IMR-90 (cell line): ENCODE results near the gene CAPZA1. TPM values are rescaled to one million over a fixed set of nuclear protein-coding genes. Genes with fewer than 3 reads are reported as not detected.

Source experiments
- ATAC-seq: fragments of 200-7000 bp; cut with Tn5 transposase; 2 replicates; pipeline ENCODE4 v1.9.1; 2020; ENCODE audit warnings: low read depth, mild to moderate bottlenecking, moderate library complexity
- BruUV-seq: library from RNA; stranded (reverse); fragments of 400-500 nt; replicated peaks from 2 replicates; lab custom pipeline; 2021; lab: Mats Ljungman, UMichigan
- CTCF ChIA-PET: fragments of 300-600 bp; formaldehyde crosslinking; extraction: SDS; loops from one replicate; lab custom pipeline; 2021; ENCODE audit warnings: antibody characterized with exemption; lab: Yijun Ruan, JAX
- POLR2A ChIA-PET: fragments of 300-600 bp; sonication (Branson Sonifier 250); formaldehyde crosslinking; loops from one replicate; lab custom pipeline; 2022; ENCODE audit warnings: antibody characterized with exemption; ENCODE audit not compliant: unreplicated experiment; lab: Charles Lee
- DNase-seq: peaks from one replicate; pipeline ENCODE4 v3.0.0; 2013
- H2AFZ ChIP-seq: replicated peaks from 2 replicates; pipeline ENCODE3; 2013; ENCODE audit warnings: low read length, mild to moderate bottlenecking; ENCODE audit not compliant: poor library complexity
- H2AK5ac ChIP-seq: 2 replicates; pipeline ENCODE4 v1.6.1; 2013; ENCODE audit warnings: low read depth, low read length, inconsistent platforms
- H2AK9ac ChIP-seq: replicated peaks from 2 replicates; pipeline ENCODE3; 2013; ENCODE audit warnings: mild to moderate bottlenecking, low read depth, low read length, moderate library complexity; ENCODE audit not compliant: poor library complexity
- H2BK120ac ChIP-seq: 2 replicates; pipeline ENCODE4 v1.6.1; 2013; ENCODE audit warnings: low read depth, low read length, inconsistent platforms
- H2BK15ac ChIP-seq: 3 replicates; pipeline ENCODE4 v1.6.1; 2013; ENCODE audit warnings: low read depth, low read length, inconsistent platforms
- H2BK20ac ChIP-seq: 2 replicates; pipeline ENCODE4 v1.6.1; 2013; ENCODE audit warnings: low read depth, mild to moderate bottlenecking, inconsistent platforms, low read length, moderate library complexity
- H2BK5ac ChIP-seq: 2 replicates; pipeline ENCODE4 v1.6.1; 2013; ENCODE audit warnings: mild to moderate bottlenecking, low read depth, low read length, inconsistent platforms; ENCODE audit not compliant: poor library complexity, severe bottlenecking
- H3K14ac ChIP-seq: replicated peaks from 2 replicates; pipeline ENCODE4 v1.6.1; 2013; ENCODE audit warnings: low read depth, low read length, inconsistent platforms
- H3K18ac ChIP-seq: 2 replicates; pipeline ENCODE4 v1.6.1; 2013; ENCODE audit warnings: low read depth, low read length, control low read depth
- H3K23ac ChIP-seq: 2 replicates; pipeline ENCODE4 v1.6.1; 2013; ENCODE audit warnings: low read depth, low read length, inconsistent platforms
- H3K27ac ChIP-seq: 2 replicates; pipeline ENCODE4 v1.5.1; 2013; ENCODE audit warnings: mild to moderate bottlenecking, control low read depth, low read length; ENCODE audit not compliant: insufficient read depth
- H3K27me3 ChIP-seq: 2 replicates; pipeline ENCODE4 v1.6.1; 2013; ENCODE audit warnings: low read length; ENCODE audit not compliant: control insufficient read depth, insufficient read depth
- H3K36me3 ChIP-seq: 2 replicates; pipeline ENCODE4 v1.6.1; 2013; ENCODE audit warnings: low read length, mixed read lengths; ENCODE audit not compliant: control insufficient read depth, insufficient read depth
- H3K4ac ChIP-seq: 2 replicates; pipeline ENCODE4 v1.6.1; 2013; ENCODE audit warnings: low read depth, low read length, inconsistent platforms
- H3K4me1 ChIP-seq: 2 replicates; pipeline ENCODE4 v1.6.1; 2013; ENCODE audit warnings: low read length, mixed read lengths; ENCODE audit not compliant: control insufficient read depth, insufficient read depth
- H3K4me2 ChIP-seq: 2 replicates; pipeline ENCODE4 v1.6.1; 2013; ENCODE audit warnings: low read depth, mild to moderate bottlenecking, control low read depth, low read length, moderate library complexity
- H3K4me3 ChIP-seq: 2 replicates; pipeline ENCODE4 v1.5.1; 2013; ENCODE audit warnings: low read depth, mild to moderate bottlenecking, control low read depth, low read length, moderate library complexity; ENCODE audit not compliant: insufficient read depth
- H3K56ac ChIP-seq: 2 replicates; pipeline ENCODE4 v1.6.1; 2013; ENCODE audit warnings: low read length, inconsistent platforms; ENCODE audit not compliant: insufficient read depth; ENCODE audit errors: extremely low read depth
- H3K79me1 ChIP-seq, 2 experiments: 2 replicates each; pipeline ENCODE4 v1.6.1; 2013; ENCODE audit warnings: low read length in 2 of 2, inconsistent platforms in 1 of 2, low read depth in 1 of 2
- H3K9ac ChIP-seq: 2 replicates; pipeline ENCODE4 v1.6.1; 2013; ENCODE audit warnings: low read depth, low read length, control low read depth
- H3K9me1 ChIP-seq: 2 replicates; pipeline ENCODE4 v1.6.1; 2013; ENCODE audit warnings: low read length, inconsistent platforms; ENCODE audit not compliant: insufficient read depth
- H3K9me3 ChIP-seq: 2 replicates; pipeline ENCODE4 v1.6.1; 2013; ENCODE audit warnings: low read length; ENCODE audit not compliant: control insufficient read depth, insufficient read depth
- H4K20me1 ChIP-seq: 2 replicates; pipeline ENCODE4 v1.6.1; 2013; ENCODE audit warnings: low read length, inconsistent platforms; ENCODE audit not compliant: insufficient read depth
- H4K5ac ChIP-seq: 2 replicates; pipeline ENCODE4 v1.6.1; 2013; ENCODE audit warnings: mild to moderate bottlenecking, low read depth, low read length, control low read depth
- H4K8ac ChIP-seq, 2 experiments: 2 replicates each; pipeline ENCODE4 v1.6.1; 2013; ENCODE audit warnings: low read depth in 2 of 2, low read length in 2 of 2, control low read depth in 1 of 2, inconsistent platforms in 1 of 2
- H4K91ac ChIP-seq: 2 replicates; pipeline ENCODE4 v1.6.1; 2013; ENCODE audit warnings: low read depth, low read length, inconsistent platforms; ENCODE audit not compliant: insufficient read depth
- BHLHE40 ChIP-seq: fragments of 150-350 bp; IDR thresholded peaks from 2 replicates; pipeline ENCODE4 v1.6.1; 2016; ENCODE audit warnings: mild to moderate bottlenecking, low read depth, low read length
- CEBPB ChIP-seq: IDR thresholded peaks from 2 replicates; pipeline ENCODE4 v1.6.1; 2012; ENCODE audit warnings: low read depth, low read length, improper control_type of control experiment
- CTCF ChIP-seq: conservative IDR thresholded peaks from 2 replicates; pipeline ENCODE4 v1.5.1; 2012; ENCODE audit warnings: mild to moderate bottlenecking, low read depth, low read length, improper control_type of control experiment
- ELK1 ChIP-seq: fragments of 150-350 bp; IDR thresholded peaks from 2 replicates; pipeline ENCODE4 v1.6.1; 2016; ENCODE audit warnings: low read depth, mild to moderate bottlenecking, low read length, moderate library complexity, borderline replicate concordance
- FOS ChIP-seq: fragments of 150-350 bp; IDR thresholded peaks from 2 replicates; pipeline ENCODE4 v1.6.1; 2016; ENCODE audit warnings: low read depth, low read length
- MAFK ChIP-seq: IDR thresholded peaks from 2 replicates; pipeline ENCODE4 v1.6.1; 2012; ENCODE audit warnings: low read depth, low read length, improper control_type of control experiment
- MAZ ChIP-seq: IDR thresholded peaks from 2 replicates; pipeline ENCODE4 v1.6.1; 2012; ENCODE audit warnings: low read depth, mild to moderate bottlenecking, low read length, improper control_type of control experiment, moderate library complexity, borderline replicate concordance
- MXI1 ChIP-seq: IDR thresholded peaks from 2 replicates; pipeline ENCODE4 v1.6.1; 2012; ENCODE audit warnings: low read depth, mild to moderate bottlenecking, low read length, moderate library complexity, borderline replicate concordance
- NFE2L2 ChIP-seq: fragments of 150-350 bp; IDR thresholded peaks from 2 replicates; pipeline ENCODE4 v1.6.1; 2016; ENCODE audit warnings: low read depth, mild to moderate bottlenecking, low read length
- POLR2A ChIP-seq: IDR thresholded peaks from 2 replicates; pipeline ENCODE4 v1.6.1; 2012; ENCODE audit warnings: mild to moderate bottlenecking, low read depth, low read length
- RAD21 ChIP-seq: IDR thresholded peaks from 2 replicates; pipeline ENCODE4 v1.6.1; 2012; ENCODE audit warnings: low read length, improper control_type of control experiment
- RCOR1 ChIP-seq: IDR thresholded peaks from 2 replicates; pipeline ENCODE4 v1.6.1; 2012; ENCODE audit warnings: mild to moderate bottlenecking, low read length, improper control_type of control experiment; ENCODE audit not compliant: insufficient replicate concordance
- RFX5 ChIP-seq: IDR thresholded peaks from 2 replicates; pipeline ENCODE4 v1.8.0; 2012; ENCODE audit warnings: low read depth, mild to moderate bottlenecking, low read length, moderate library complexity
- USF2 ChIP-seq: fragments of 150-350 bp; IDR thresholded peaks from 2 replicates; pipeline ENCODE4 v1.6.1; 2017; ENCODE audit warnings: mild to moderate bottlenecking, antibody characterized with exemption, low read length, low read depth
- WGBS, 2 experiments: methylation state at CpG; one replicate each; pipeline versions ENCODE4 v1.1.5 to v1.1.7; 2013; ENCODE audit warnings: missing lambda C conversion rate in 2 of 2; ENCODE audit not compliant: insufficient read length in 1 of 2; ENCODE audit errors: extremely low coverage in 2 of 2; 5-methylcytosine and 5-hydroxymethylcytosine counted together
- dilution Hi-C: fragments of 300-500 bp; cut with HindIII; formaldehyde crosslinking; loops from one replicate; pipeline ENCODE4 v1.14.3; 2018; ENCODE audit warnings: low sequenced_read_pairs; ENCODE audit not compliant: unreplicated experiment
- in situ Hi-C: fragments of 300-500 bp; cut with MboI; formaldehyde crosslinking; loops from 3 replicates; pipeline ENCODE4 v1.14.3; 2019; ENCODE audit warnings: low sequenced_read_pairs, inconsistent platforms, mixed read lengths
- intact Hi-C: fragments of 100-400 bp; cut with micrococcal nuclease; formaldehyde crosslinking; loops from 2 replicates; pipeline ENCODE4 v1.10.0; 2022
- polyA plus RNA-seq, 3 experiments: library from polyadenylated mRNA; depleted of rRNA; stranded (reverse); fragments of >200 nt; gene quantifications; 2 replicates each; pipeline ENCODE4 v1.2.3, GENCODE V29; 2012; ENCODE audit warnings: low replicate concordance in 1 of 3
- total RNA-seq: library from RNA; depleted of rRNA; stranded (reverse); fragments of >200 nt; gene quantifications from 2 replicates; pipeline ENCODE4 v1.2.3, GENCODE V29; 2012

The CAPZA1 gene
- total and polyA plus RNA-seq, 2 of the 4 experiments (the other 2 are of a cell fraction) = 108 to 262 TPM

- Histone ChIP-seq H3K27ac (no peak overlapping the region), H2BK15ac (no peak overlapping the region; the same call in 2 of the 3 replicates), H3K9ac (no peak overlapping the region), H2AK9ac (peak overlapping the region; percentile 83), H3K18ac (no peak overlapping the region), H2BK120ac (no peak overlapping the region), H4K20me1 (no peaks in the 10 kb centered on the region), H3K23ac (0 out of 2 replicates have a peak overlapping the region, but pooled peaks have one; percentile 4), H3K4me3 (peak overlapping the region; percentile 68), H2BK20ac (no peak overlapping the region), H3K56ac (no peak overlapping the region), H3K4me1 (no peaks in the 10 kb centered on the region), H3K4ac (no peak overlapping the region), H4K8ac (no peak overlapping the region), H2AFZ (peak overlapping the region; percentile 94), H3K79me1 (no peaks in the 10 kb centered on the region), H3K27me3 (peaks cover 7% of the 10 kb centered on the region; the same call in 1 of the 2 replicates), H3K9me3 (no peaks in the 10 kb centered on the region), H4K5ac (no peak overlapping the region), H4K91ac (no peak overlapping the region), H3K14ac (no peak overlapping the region), H2BK5ac (no peak overlapping the region), H2AK5ac (0 out of 2 replicates have a peak overlapping the region, but pooled peaks have one; percentile 51), H3K36me3 (no peaks in the 10 kb centered on the region), H3K9me1 (peaks cover 3% of the 10 kb centered on the region; the same call in 1 of the 2 replicates), H3K4me2 (peak overlapping the region; percentile 88)
- dilution Hi-C loops = no loop called here
- peak; percentile 63 for ATAC-seq
- in situ Hi-C loops = loop anchor here (5.0 to 25.0 kb wide), 3 partner anchors 91 to 971 kb away; partner anchors contain the start of gene SLC16A1
- DNase-seq = peak; percentile 90
- ChIA-PET POLR2A (no interaction called here), CTCF (interaction anchor here (0.5 to 4.7 kb wide), 12 partner anchors 11 to 1183 kb away, joined by 3 to 32 read pairs (median 4); partner anchors contain the start of gene LRIG2)
- WGBS, 2 experiments = 50% methylated on average over 4 of the region's 13 CpGs; no CpG with 5 or more reads in 1 of the 2 experiments
- intact Hi-C loops = loop anchor here (1.0 to 10.0 kb wide), 6 partner anchors 88 to 961 kb away; partner anchors contain the start of genes LRIG2 and SLC16A1
- BruUV-seq = no TSS peak
- peak; percentile 74 for TF ChIP-seq POLR2A
- peak; percentile 99 for TF ChIP-seq RAD21
- no peak for TF ChIP-seq ELK1
- peak; percentile 52; the same call in 1 of the 2 replicates for TF ChIP-seq MAFK
- TF ChIP-seq RCOR1 = peak; percentile 57
- no peak for TF ChIP-seq BHLHE40
- no peak for TF ChIP-seq MXI1
- TF ChIP-seq USF2 = no peak
- no peak for TF ChIP-seq RFX5
- TF ChIP-seq NFE2L2 = no peak
- peak; percentile 39; the same call in 1 of the 2 replicates for TF ChIP-seq MAZ
- TF ChIP-seq FOS = no peak
- no peak for TF ChIP-seq CEBPB
- peak; percentile 99 for TF ChIP-seq CTCF
Observed at GRCh38 chr1:112716133-112716720, 96.6 kb downstream of the CAPZA1 start.
